NCI-H345 treated with DMSO at 0.1 percent for 48 hours (cell line): ENCODE results near the gene TMEM244.
"Not testable (repeated sequence)": the region's sequence is repeated elsewhere in the genome, so short reads cannot be mapped to it uniquely, and the experiment has no call there.

Source experiments
- DNase-seq: peaks from one replicate; lab custom pipeline; 2025; ENCODE audit not compliant: unreplicated experiment; lab: John Stamatoyannopoulos, UW

TMEM244 gene

GRCh38 chr6:129867403-129867802 is 6.3 kb upstream of the TMEM244 start:
- no peak for DNase-seq

- DNase-seq: no peak
Observed at GRCh38 chr6:129866688-129867087, 5.6 kb upstream of the TMEM244 start.

GRCh38 chr6:129866256-129866655 is 5.1 kb upstream of the TMEM244 start:
- DNase-seq: no peak

GRCh38 chr6:129865013-129865412 is 3.9 kb upstream of the TMEM244 start:
- no peak for DNase-seq

- no peak for DNase-seq
Observed at GRCh38 chr6:129863664-129864063, 2.5 kb upstream of the TMEM244 start.

GRCh38 chr6:129859524-129859923 is 1.6 kb downstream of the TMEM244 start:
- no peak for DNase-seq

GRCh38 chr6:129857838-129858237 is 3.3 kb downstream of the TMEM244 start:
- DNase-seq: no peak

GRCh38 chr6:129853996-129854711 is 7.0 kb downstream of the TMEM244 start:
- DNase-seq: no peak

- no peak for DNase-seq
Observed at GRCh38 chr6:129852257-129852858, 8.8 kb downstream of the TMEM244 start.

- no peak for DNase-seq
Observed at GRCh38 chr6:129849456-129849855, 11.7 kb downstream of the TMEM244 start.

- DNase-seq: no peak
Observed at GRCh38 chr6:129846761-129847160, 14.4 kb downstream of the TMEM244 start.

GRCh38 chr6:129845696-129846095 is 15.4 kb downstream of the TMEM244 start:
- DNase-seq: no peak

- no peak for DNase-seq
Observed at GRCh38 chr6:129844118-129844891, 16.8 kb downstream of the TMEM244 start.

GRCh38 chr6:129843573-129843972 is 17.5 kb downstream of the TMEM244 start:
- DNase-seq: no peak

GRCh38 chr6:129842881-129843409 is 18.2 kb downstream of the TMEM244 start:
- no peak for DNase-seq

- no peak for DNase-seq
Observed at GRCh38 chr6:129842137-129842536, 19.0 kb downstream of the TMEM244 start.

- not testable (repeated sequence) for DNase-seq
Observed at GRCh38 chr6:129839562-129839961, 21.6 kb downstream of the TMEM244 start.

- DNase-seq: no peak
Observed at GRCh38 chr6:129835691-129836090, 25.4 kb downstream of the TMEM244 start.

GRCh38 chr6:129832299-129832698 is 28.8 kb downstream of the TMEM244 start:
- DNase-seq: no peak

GRCh38 chr6:129828229-129828628 is 32.9 kb downstream of the TMEM244 start:
- no peak for DNase-seq

GRCh38 chr6:129818251-129818650 is 42.9 kb downstream of the TMEM244 start:
- no peak for DNase-seq

GRCh38 chr6:129817821-129818220 is 43.3 kb downstream of the TMEM244 start:
- no peak for DNase-seq
